Bone marrow (tissue), 2 donors: ENCODE data around the gene OCSTAMP.

Source experiments
- DNase-seq, 2 donors: peaks; one replicate each; lab custom pipeline; 2025; lab: John Stamatoyannopoulos, UW

OCSTAMP gene, protein sequence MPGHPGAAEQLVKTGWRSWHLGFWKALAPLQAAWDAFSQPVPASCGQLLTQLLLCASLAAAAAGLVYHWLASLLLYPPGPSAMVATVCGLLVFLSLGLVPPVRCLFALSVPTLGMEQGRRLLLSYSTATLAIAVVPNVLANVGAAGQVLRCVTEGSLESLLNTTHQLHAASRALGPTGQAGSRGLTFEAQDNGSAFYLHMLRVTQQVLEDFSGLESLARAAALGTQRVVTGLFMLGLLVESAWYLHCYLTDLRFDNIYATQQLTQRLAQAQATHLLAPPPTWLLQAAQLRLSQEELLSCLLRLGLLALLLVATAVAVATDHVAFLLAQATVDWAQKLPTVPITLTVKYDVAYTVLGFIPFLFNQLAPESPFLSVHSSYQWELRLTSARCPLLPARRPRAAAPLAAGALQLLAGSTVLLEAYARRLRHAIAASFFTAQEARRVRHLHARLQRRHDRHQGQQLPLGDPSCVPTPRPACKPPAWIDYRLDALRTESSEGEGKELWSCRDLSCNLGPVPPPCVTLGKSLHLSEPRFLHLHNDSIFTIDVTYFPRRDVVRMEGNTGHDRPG

DNA sequence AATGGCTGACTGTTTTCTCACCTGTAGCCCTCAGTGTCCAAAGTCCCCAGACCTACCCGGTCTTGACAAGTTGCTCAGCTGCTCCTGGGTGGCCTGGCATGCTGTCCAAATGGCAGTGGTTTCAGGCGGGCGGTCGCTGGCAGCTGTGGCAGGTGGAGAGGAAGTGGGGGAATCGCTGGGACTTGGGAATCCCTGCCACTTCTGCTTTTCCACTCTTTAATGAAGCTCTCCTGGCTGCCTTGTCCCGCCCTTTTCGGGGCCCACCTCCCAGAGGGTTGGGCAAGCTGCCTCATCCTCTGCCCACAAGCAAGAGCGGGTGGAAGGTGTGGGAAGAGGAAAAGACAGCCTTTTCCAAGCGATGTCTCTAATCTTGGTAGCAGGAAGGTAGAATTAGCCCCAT, at the start of gene OCSTAMP:
OCSTAMP (minus strand) TSS at position 194 of the 400 bp plus-strand sequence; CDS start at position 100, 94 bp downstream.
- peak in 1 of 2 donors; percentile 31 for DNase-seq

DNA sequence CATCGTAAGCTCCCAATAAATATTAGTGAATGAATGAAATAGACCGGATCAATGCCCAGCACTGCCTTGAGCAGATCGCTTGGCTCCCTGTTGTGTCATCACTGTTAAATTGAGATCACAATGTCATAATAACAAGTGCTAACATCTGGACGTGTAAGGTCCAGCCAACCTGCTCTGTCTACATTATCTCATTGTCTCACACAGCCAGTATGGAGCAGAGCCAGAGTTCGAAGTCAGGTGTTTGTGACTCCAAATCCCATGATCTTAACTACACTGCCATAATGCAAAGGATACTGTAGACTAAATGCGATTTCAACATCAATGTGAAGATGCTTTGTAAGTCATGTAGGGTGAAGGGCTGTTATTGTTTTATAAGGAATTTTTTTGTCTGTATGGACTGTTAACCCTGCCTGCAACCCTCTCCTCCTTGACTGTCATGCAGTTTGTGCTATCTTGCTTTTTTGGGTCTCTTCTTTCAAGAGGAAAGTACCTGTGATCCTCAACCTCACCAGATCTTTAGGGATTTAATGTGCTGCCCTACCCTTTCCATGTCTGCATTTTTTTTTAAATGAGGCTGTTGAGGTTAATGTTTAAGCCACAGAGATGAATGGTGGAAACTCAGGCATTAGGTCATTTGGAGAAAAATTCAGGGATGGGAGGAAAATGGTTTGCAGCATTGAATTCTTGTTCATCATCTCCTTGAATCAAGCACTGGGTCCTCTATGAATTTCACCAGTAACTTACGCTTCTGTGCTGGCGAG, 49.0 kb upstream of the OCSTAMP start:
- DNase-seq, result no peak

DNA sequence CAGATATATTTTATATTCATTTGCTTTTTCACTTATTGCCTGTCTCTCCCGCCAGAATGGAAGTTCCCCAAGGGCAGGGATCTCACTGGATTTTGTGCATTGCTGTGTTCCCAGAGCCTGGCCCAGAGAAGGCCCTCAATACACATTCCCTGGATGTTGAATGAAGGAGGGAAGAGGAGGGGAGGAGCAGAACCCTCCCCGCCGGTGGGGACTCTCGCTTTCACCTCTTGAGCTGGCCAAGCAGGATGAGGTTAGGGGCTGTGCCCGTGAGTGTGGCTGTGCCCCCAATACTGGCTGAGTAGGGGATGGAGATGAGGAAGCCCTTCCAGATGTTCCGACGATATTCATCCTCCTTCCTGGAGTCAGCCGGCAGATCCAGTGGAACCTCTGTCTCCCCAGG, 45.5 kb upstream of the OCSTAMP start:
- DNase-seq, result no peak

- no peak for DNase-seq
Measured at GRCh38 chr20:46594725-46595124, 44.3 kb upstream of the OCSTAMP start.

- no peak for DNase-seq
Measured at GRCh38 chr20:46592580-46593362, 42.3 kb upstream of the OCSTAMP start.

DNA sequence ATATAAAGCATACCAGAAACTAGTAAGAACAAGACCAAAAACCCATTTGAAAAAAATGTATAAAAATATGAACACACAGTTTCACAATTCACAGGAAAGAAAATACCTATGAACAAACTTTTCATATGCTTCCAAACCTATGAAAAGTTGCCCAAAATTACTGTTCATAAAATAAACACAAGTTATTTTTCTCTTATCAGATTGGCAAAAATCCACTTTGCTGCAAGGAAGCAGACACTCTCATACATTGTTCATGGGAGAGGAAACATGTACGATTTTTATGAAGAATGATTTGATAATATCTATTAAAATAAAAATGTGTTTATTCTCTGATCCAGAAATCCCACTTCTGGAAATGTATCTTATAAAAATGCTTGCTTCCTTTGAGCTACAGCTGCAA, 40.0 kb upstream of the OCSTAMP start:
- DNase-seq, result no peak

GRCh38 chr20:46588532-46589511, 38.4 kb upstream of the OCSTAMP start:
- DNase-seq, result no peak

DNA sequence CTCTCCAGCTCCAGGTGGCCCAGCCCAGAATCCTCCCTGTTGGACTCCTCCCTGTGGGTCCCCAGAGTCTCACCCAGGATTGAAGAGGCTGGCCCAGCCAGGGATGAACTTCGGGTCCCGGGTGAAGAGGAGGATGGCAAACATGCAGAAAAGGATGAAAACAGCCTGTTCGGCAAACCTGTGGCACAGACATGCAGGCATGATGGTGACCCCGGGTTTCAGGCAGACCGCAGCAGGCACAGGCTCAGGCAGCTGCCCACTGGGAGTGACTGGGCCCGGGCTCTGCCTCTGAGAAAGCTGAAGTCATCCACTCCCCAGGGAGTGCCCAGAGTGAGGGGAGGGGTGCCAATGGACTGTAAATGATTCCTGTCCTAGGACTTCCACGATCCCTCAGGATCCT, 37.5 kb upstream of the OCSTAMP start:
- no peak for DNase-seq

- no peak for DNase-seq
Measured at GRCh38 chr20:46586724-46587123, 36.3 kb upstream of the OCSTAMP start.

DNA sequence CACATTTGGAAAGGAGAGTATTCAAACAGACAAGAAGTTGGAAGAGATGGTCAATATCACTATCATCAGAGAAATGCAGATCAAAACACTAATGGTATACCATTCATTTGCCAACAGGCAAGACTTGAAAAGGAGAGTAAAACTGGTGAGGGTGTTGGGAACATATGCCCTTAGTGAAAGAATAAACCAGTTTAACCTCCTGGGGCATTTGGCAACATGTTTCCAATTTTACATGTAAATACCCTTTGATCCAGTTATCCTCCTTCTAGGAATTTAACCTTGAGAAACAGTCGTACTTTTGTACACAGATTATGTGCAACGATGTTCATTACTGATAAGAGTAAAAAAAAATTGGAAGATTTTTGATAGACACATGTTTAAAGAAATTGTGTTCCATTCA, 34.1 kb upstream of the OCSTAMP start:
- DNase-seq, result no peak

DNA sequence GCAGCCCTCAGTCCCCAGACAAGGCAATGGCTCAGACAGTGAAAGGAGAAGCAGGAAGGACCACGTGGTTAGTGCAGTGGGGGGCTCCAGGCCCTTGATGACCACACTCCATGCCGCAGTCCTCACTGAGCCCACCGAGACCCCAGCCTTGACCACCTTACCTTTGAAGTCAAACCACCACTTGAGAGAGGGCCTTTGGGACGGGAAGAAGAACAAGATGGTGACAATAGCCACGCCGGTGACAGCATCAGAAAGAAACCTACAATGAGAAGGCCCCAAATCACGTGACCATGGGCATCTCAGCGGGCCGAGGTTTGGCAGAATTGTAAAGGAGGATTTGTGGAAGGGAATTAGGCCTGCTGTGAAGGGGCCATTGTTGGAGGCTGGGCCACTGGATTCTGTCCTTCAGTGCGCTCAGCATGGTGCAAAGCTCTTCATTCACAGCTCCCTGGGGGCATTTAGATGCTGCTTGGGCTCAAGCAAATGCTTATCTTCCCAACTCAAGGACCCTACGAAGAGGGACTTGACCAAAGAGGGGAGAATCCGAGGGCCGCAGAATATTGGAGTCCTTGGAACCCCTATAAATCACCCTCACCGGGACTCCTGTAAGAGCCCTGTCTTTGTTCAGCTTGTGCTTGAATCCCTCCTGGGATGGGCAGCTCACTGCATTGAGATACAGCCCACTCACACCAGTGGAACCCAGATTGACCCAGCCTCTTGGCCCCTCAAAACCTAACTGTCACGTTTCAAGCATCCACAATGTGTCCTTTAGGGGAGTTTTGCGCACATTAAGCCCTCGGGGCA, 33.2 kb upstream of the OCSTAMP start:
- no peak for DNase-seq

GRCh38 chr20:46582648-46583047, 32.2 kb upstream of the OCSTAMP start:
- no peak for DNase-seq

- DNase-seq, result no peak
Measured at GRCh38 chr20:46581391-46581790, 30.9 kb upstream of the OCSTAMP start.

GRCh38 chr20:46580613-46581205, 30.3 kb upstream of the OCSTAMP start:
- DNase-seq, result no peak

DNA sequence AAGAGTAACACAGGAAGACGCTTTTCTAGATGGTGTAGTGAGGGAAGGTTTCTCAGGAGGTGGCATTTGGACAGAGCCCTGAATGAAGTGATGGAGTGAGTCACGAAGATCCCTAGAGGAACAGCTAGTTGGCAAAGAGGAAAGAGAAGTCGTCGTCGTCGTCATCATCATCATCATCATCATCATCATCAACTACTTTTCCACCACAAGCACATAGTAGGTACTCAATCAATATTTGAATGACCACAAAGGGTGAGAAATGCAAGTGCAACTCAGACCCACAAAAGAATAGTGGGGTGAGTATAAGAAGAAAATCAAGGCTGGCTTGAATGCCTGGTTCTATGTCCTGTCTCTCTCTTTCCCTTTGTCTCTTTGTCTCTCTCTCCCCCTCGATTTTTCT, 28.3 kb upstream of the OCSTAMP start:
- DNase-seq, result no peak

DNA sequence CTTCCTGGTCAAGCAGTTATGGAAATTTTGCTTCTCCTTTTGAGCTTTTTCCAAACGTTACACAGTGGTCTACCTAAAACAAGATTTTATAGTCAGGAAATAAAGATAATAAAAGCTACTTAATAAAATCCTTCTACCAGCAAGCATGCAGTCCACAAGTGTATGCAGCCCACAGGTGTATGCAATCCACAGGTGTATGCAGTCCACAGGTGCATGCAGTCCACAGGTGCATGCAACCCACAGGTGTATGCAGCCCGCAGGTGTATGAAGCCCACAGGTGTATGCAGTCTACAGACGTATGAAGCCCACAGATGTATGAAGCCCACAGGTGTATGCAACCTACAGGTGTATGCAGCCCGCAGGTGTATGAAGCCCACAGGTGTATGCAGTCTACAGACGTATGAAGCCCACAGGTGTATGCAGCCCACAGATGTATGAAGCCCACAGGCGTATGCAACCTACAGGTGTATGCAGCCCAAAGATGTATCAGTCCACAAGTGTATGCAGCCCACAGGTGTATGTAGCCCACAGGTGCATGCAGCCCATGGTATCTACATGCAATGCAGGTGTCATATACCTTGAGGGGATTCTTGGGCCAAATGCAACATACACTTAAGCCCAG, 26.4 kb upstream of the OCSTAMP start:
- no peak for DNase-seq

DNA sequence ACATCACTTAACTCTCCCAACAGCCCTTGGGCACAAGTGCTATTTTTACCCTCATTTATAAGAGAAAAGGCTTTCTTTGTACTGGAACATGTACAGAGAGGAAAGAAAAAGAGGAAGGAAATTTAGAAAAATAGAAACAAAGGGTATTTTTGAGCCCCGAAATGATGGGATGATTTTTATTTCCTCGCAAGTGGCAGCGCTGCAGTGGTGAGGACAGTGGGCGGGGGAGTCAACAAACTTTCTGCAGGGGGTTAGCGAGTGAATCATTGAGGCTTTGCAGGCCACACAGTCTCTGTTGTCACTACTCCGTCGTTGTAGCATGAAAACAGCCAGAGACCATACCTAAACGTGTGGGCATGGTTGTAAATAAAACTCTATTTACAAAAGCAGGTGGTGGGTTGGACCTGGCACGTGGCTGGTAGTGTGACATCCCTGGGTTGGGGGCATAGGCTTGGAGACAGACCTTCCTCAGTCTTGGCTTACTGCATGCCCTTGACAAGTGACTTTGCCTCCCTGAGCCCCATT, 25.5 kb upstream of the OCSTAMP start:
- DNase-seq, result peak in 1 of 2 donors; percentile 59

DNA sequence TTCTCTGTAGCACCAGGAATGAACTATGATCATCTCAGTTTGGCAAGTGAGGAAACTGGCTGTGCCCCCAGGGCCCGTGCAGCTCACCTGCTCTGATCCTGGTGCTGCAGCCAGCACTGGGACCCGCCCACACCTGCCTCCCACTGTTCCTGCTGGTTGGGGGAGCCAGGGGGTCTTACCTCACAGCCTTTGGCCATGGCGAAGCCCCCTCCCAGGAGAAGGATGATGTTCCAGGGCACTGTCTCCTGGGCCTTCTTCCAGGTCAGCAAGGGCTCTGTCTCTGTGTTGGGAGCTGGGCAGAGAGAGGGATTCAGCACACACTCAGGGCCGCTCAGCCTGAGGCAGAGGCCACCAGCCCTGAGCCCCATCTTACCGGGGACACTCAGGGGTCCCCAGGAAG, 24.9 kb upstream of the OCSTAMP start:
- no peak for DNase-seq
